Cardiac muscle cell (in vitro differentiated cells and primary cell): ENCODE results near the gene YAP1. TPM values are rescaled to one million over a fixed set of nuclear protein-coding genes. Genes with fewer than 3 reads are reported as not detected.
A peak's percentile ranks its signal among the peaks of the same experiment; 100 is the strongest.

Experiments used
- DNase-seq, 2 donors: peaks; one replicate each; pipeline versions ENCODE4 v3.0.0 to v3.0.0-alpha.2; 2010 to 2017; ENCODE audit warnings: low read depth in 1 of 2, low spot score in 1 of 2
- H3K27ac ChIP-seq: fragments of 200-600 bp; sonication (generic); 2 replicates; pipeline ENCODE4 v1.5.1; 2016
- H3K27me3 ChIP-seq: fragments of 200-600 bp; sonication (generic); 2 replicates; pipeline ENCODE4 v1.6.0; 2016; ENCODE audit warnings: control low read depth
- H3K36me3 ChIP-seq: fragments of 200-600 bp; sonication (generic); 2 replicates; pipeline ENCODE4 v1.5.1; 2016; ENCODE audit warnings: control low read depth
- H3K4me1 ChIP-seq: fragments of 200-600 bp; sonication (generic); 2 replicates; pipeline ENCODE4 v1.8.1; 2017; ENCODE audit warnings: low read depth, mild to moderate bottlenecking, mixed run types
- H3K4me3 ChIP-seq: fragments of 200-600 bp; sonication (generic); 2 replicates; pipeline ENCODE4 v1.5.1; 2016; ENCODE audit warnings: mild to moderate bottlenecking
- H3K9me3 ChIP-seq: fragments of 200-600 bp; sonication (generic); 2 replicates; pipeline ENCODE4 v1.5.1; 2017; ENCODE audit warnings: low read depth, mild to moderate bottlenecking, control low read depth
- CTCF ChIP-seq: IDR thresholded peaks from 2 replicates; pipeline ENCODE4 v1.5.1; 2012; ENCODE audit warnings: low read depth, mild to moderate bottlenecking, low read length
- polyA plus RNA-seq: library from polyadenylated mRNA; unstranded; fragments of >200 nt; fragmentation: Nextera tagmentation; extraction: Ambion mirVana; gene quantifications from 2 replicates; pipeline ENCODE4 v1.2.1, GENCODE V29; 2016
- total RNA-seq: library from RNA; depleted of rRNA; stranded (reverse); fragments of >200 nt; gene quantifications from 2 replicates; pipeline ENCODE4 v1.2.3, GENCODE V29; 2016

The YAP1 gene
- total and polyA plus RNA-seq, 2 experiments from 2014 or later: 40.8 to 277 TPM

GRCh38 chr11:102111787-102112508, 1.7 kb downstream of the YAP1 start:
- DNase-seq: peak; percentile 49 to 89

GRCh38 chr11:102112509-102112821, 2.2 kb downstream of the YAP1 start:
- no peaks in the 10 kb centered on the region for H3K9me3 ChIP-seq
- peak overlapping the region; percentile 98 for H3K27ac ChIP-seq
- peaks cover 48% of the 10 kb centered on the region for H3K4me1 ChIP-seq
- DNase-seq: peak in 1 of 2 donors; percentile 38
- peak overlapping the region; percentile 98 for H3K4me3 ChIP-seq
- no peak for TF ChIP-seq CTCF
- peaks cover 3% of the 10 kb centered on the region for H3K36me3 ChIP-seq
- H3K27me3 ChIP-seq: no peaks in the 10 kb centered on the region

More at GRCh38 chr11:102111787-102112508, 1.7 kb downstream of the YAP1 start:
- peak overlapping the region; percentile 98 for H3K27ac ChIP-seq
- peaks cover 3% of the 10 kb centered on the region for H3K36me3 ChIP-seq
- H3K9me3 ChIP-seq: no peaks in the 10 kb centered on the region
- no peak for TF ChIP-seq CTCF
- H3K4me1 ChIP-seq: peaks cover 45% of the 10 kb centered on the region
- H3K27me3 ChIP-seq: no peaks in the 10 kb centered on the region
- H3K4me3 ChIP-seq: peak overlapping the region; percentile 98

GRCh38 chr11:102114032-102114431, 3.8 kb downstream of the YAP1 start:
- Histone ChIP-seq H3K27me3 (no peaks in the 10 kb centered on the region), H3K4me1 (peaks cover 60% of the 10 kb centered on the region), H3K27ac (peak overlapping the region; percentile 98), H3K36me3 (peaks cover 3% of the 10 kb centered on the region), H3K9me3 (no peaks in the 10 kb centered on the region), H3K4me3 (peak overlapping the region; percentile 98)
- no peak for TF ChIP-seq CTCF
- DNase-seq: no peak

GRCh38 chr11:102115557-102115956, 5.3 kb downstream of the YAP1 start:
- peaks cover 75% of the 10 kb centered on the region for H3K4me1 ChIP-seq
- peak overlapping the region; percentile 98 for H3K4me3 ChIP-seq
- H3K36me3 ChIP-seq: peaks cover 3% of the 10 kb centered on the region
- TF ChIP-seq CTCF: no peak
- no peaks in the 10 kb centered on the region for H3K9me3 ChIP-seq
- peak overlapping the region; percentile 98 for H3K27ac ChIP-seq
- DNase-seq: peak; percentile 53 to 54
- no peaks in the 10 kb centered on the region for H3K27me3 ChIP-seq

- Histone ChIP-seq H3K9me3 (no peaks in the 10 kb centered on the region), H3K4me1 (peaks cover 78% of the 10 kb centered on the region), H3K4me3 (no peak overlapping the region), H3K36me3 (peaks cover 3% of the 10 kb centered on the region), H3K27me3 (no peaks in the 10 kb centered on the region), H3K27ac (peak overlapping the region; percentile 98)
- TF ChIP-seq CTCF: no peak
- peak in 1 of 2 donors; percentile 45 for DNase-seq
Measured at GRCh38 chr11:102116453-102117205, 6.4 kb downstream of the YAP1 start.
